ENCODE measurements around the gene KCNJ8.

GRCh38 chr12:21717767-21718166 lies 56.7 kb downstream of the KCNJ8 start:
- TF ChIP-seq POLR2A (IDR thresholded peaks at IDR 0.05) (no peak), POLR2AphosphoS5 (IDR thresholded peaks at IDR 0.05; ENCODE audit: insufficient read depth in 1 of 2, low read depth in 1 of 2) (no peak)
